ENCODE data around the gene DSG2. TPM values are rescaled to one million over a fixed set of nuclear protein-coding genes. Genes with fewer than 3 reads are reported as not detected.

The DSG2 gene
- total and polyA plus RNA-seq, 2 donors = 10.1 to 44.1 TPM

- no peak overlapping the region for H3K4me3 ChIP-seq (ENCODE audit: low read depth, low read length)
- H3K4me1 ChIP-seq (ENCODE audit: insufficient read depth) = peaks cover 2% of the 10 kb centered on the region
- H3K36me3 ChIP-seq (ENCODE audit: insufficient read depth) = no peaks in the 10 kb centered on the region
- no peak for DNase-seq (ENCODE audit: extremely low spot score)
- no peak overlapping the region for H3K27ac ChIP-seq (ENCODE audit: low read depth)
- WGBS = 37% methylated on average over 6 of the region's 6 CpGs
Observed at GRCh38 chr18:31553800-31554199, 55.8 kb downstream of the DSG2 start.

- 68% methylated on average over 5 of the region's 5 CpGs for WGBS
- H3K27ac ChIP-seq (ENCODE audit: low read depth) = no peak overlapping the region
- no peaks in the 10 kb centered on the region for H3K36me3 ChIP-seq (ENCODE audit: insufficient read depth)
- DNase-seq (ENCODE audit: extremely low spot score) = no peak
- no peak overlapping the region for H3K4me3 ChIP-seq (ENCODE audit: low read depth, low read length)
- peaks cover 2% of the 10 kb centered on the region for H3K4me1 ChIP-seq (ENCODE audit: insufficient read depth)
Observed at GRCh38 chr18:31554776-31555175, 56.8 kb downstream of the DSG2 start.

- DNase-seq (ENCODE audit: extremely low spot score) = peak; percentile 37
- peaks cover 2% of the 10 kb centered on the region for H3K4me1 ChIP-seq (ENCODE audit: insufficient read depth)
- H3K36me3 ChIP-seq (ENCODE audit: insufficient read depth) = no peaks in the 10 kb centered on the region
- 12% methylated on average over 7 of the region's 7 CpGs for WGBS
- H3K27ac ChIP-seq (ENCODE audit: low read depth) = no peak overlapping the region
- H3K4me3 ChIP-seq (ENCODE audit: low read depth, low read length) = no peak overlapping the region
Observed at GRCh38 chr18:31555971-31556747, 58.2 kb downstream of the DSG2 start.

GRCh38 chr18:31557446-31557845 is 59.5 kb downstream of the DSG2 start:
- Histone ChIP-seq H3K4me1 (ENCODE audit: insufficient read depth) (peaks cover 2% of the 10 kb centered on the region), H3K27ac (ENCODE audit: low read depth) (no peak overlapping the region), H3K36me3 (ENCODE audit: insufficient read depth) (no peaks in the 10 kb centered on the region), H3K4me3 (ENCODE audit: low read depth, low read length) (no peak overlapping the region)
- DNase-seq (ENCODE audit: extremely low spot score) = no peak
- WGBS = 95% methylated on average over 3 of the region's 3 CpGs

GRCh38 chr18:31558567-31558966 is 60.6 kb downstream of the DSG2 start:
- H3K36me3 ChIP-seq (ENCODE audit: insufficient read depth) = no peaks in the 10 kb centered on the region

GRCh38 chr18:31562726-31563125 is 64.7 kb downstream of the DSG2 start:
- no peak overlapping the region for H3K27ac ChIP-seq (ENCODE audit: low read depth)
- H3K4me1 ChIP-seq (ENCODE audit: insufficient read depth) = no peaks in the 10 kb centered on the region
- DNase-seq (ENCODE audit: extremely low spot score) = no peak
- 51% methylated on average over 4 of the region's 4 CpGs for WGBS
- no peaks in the 10 kb centered on the region for H3K36me3 ChIP-seq (ENCODE audit: insufficient read depth)
- no peak overlapping the region for H3K4me3 ChIP-seq (ENCODE audit: low read depth, low read length)

More at GRCh38 chr18:31558567-31558966, 60.6 kb downstream of the DSG2 start:
- peaks cover 2% of the 10 kb centered on the region for H3K4me1 ChIP-seq (ENCODE audit: insufficient read depth)
- H3K27ac ChIP-seq (ENCODE audit: low read depth) = no peak overlapping the region
- 80% methylated on average over 9 of the region's 9 CpGs for WGBS
- DNase-seq (ENCODE audit: extremely low spot score) = no peak
- no peak overlapping the region for H3K4me3 ChIP-seq (ENCODE audit: low read depth, low read length)

- Histone ChIP-seq H3K4me3 (ENCODE audit: low read depth, low read length) (no peak overlapping the region), H3K4me1 (ENCODE audit: insufficient read depth) (no peaks in the 10 kb centered on the region), H3K36me3 (ENCODE audit: insufficient read depth) (no peaks in the 10 kb centered on the region), H3K27ac (ENCODE audit: low read depth) (no peak overlapping the region)
- 0% methylated on average over 1 of the region's 1 CpG for WGBS
- DNase-seq (ENCODE audit: extremely low spot score) = no peak
Observed at GRCh38 chr18:31563778-31564177, 65.8 kb downstream of the DSG2 start.

- WGBS = 88% methylated on average over 2 of the region's 2 CpGs
- no peak overlapping the region for H3K4me3 ChIP-seq (ENCODE audit: low read depth, low read length)
- H3K27ac ChIP-seq (ENCODE audit: low read depth) = no peak overlapping the region
- no peaks in the 10 kb centered on the region for H3K36me3 ChIP-seq (ENCODE audit: insufficient read depth)
- H3K4me1 ChIP-seq (ENCODE audit: insufficient read depth) = no peaks in the 10 kb centered on the region
- DNase-seq (ENCODE audit: extremely low spot score) = no peak
Observed at GRCh38 chr18:31565345-31565744, 67.4 kb downstream of the DSG2 start.

GRCh38 chr18:31565782-31566512 is 68.0 kb downstream of the DSG2 start:
- no peak for DNase-seq (ENCODE audit: extremely low spot score)
- no peak overlapping the region for H3K4me3 ChIP-seq (ENCODE audit: low read depth, low read length)
- no peak overlapping the region for H3K27ac ChIP-seq (ENCODE audit: low read depth)
- H3K4me1 ChIP-seq (ENCODE audit: insufficient read depth) = no peaks in the 10 kb centered on the region
- 80% methylated on average over 10 of the region's 10 CpGs for WGBS
- H3K36me3 ChIP-seq (ENCODE audit: insufficient read depth) = no peaks in the 10 kb centered on the region

- Histone ChIP-seq H3K27ac (ENCODE audit: low read depth) (no peak overlapping the region), H3K36me3 (ENCODE audit: insufficient read depth) (no peaks in the 10 kb centered on the region), H3K4me3 (ENCODE audit: low read depth, low read length) (no peak overlapping the region), H3K4me1 (ENCODE audit: insufficient read depth) (no peaks in the 10 kb centered on the region)
- DNase-seq (ENCODE audit: extremely low spot score) = no peak
- 63% methylated on average over 4 of the region's 4 CpGs for WGBS
Observed at GRCh38 chr18:31566576-31567306, 68.8 kb downstream of the DSG2 start.

- H3K4me3 ChIP-seq (ENCODE audit: low read depth, low read length) = no peak overlapping the region
- H3K27ac ChIP-seq (ENCODE audit: low read depth) = no peak overlapping the region
- 79% methylated on average over 9 of the region's 9 CpGs for WGBS
- peaks cover 1% of the 10 kb centered on the region for H3K4me1 ChIP-seq (ENCODE audit: insufficient read depth)
- no peak for DNase-seq (ENCODE audit: extremely low spot score)
- H3K36me3 ChIP-seq (ENCODE audit: insufficient read depth) = no peaks in the 10 kb centered on the region
Observed at GRCh38 chr18:31572368-31572767, 74.4 kb downstream of the DSG2 start.

- 93% methylated on average over 3 of the region's 3 CpGs for WGBS
- no peaks in the 10 kb centered on the region for H3K36me3 ChIP-seq (ENCODE audit: insufficient read depth)
Observed at GRCh38 chr18:31573051-31573450, 75.1 kb downstream of the DSG2 start.

GRCh38 chr18:31574359-31574758 is 76.4 kb downstream of the DSG2 start:
- Histone ChIP-seq H3K4me3 (ENCODE audit: low read depth, low read length) (no peak overlapping the region), H3K4me1 (ENCODE audit: insufficient read depth) (peaks cover 1% of the 10 kb centered on the region), H3K27ac (ENCODE audit: low read depth) (no peak overlapping the region), H3K36me3 (ENCODE audit: insufficient read depth) (no peaks in the 10 kb centered on the region)
- DNase-seq (ENCODE audit: extremely low spot score) = no peak
- WGBS = 42% methylated on average over 1 of the region's 1 CpG

More at GRCh38 chr18:31573051-31573450, 75.1 kb downstream of the DSG2 start:
- Histone ChIP-seq H3K4me1 (ENCODE audit: insufficient read depth) (peaks cover 1% of the 10 kb centered on the region), H3K4me3 (ENCODE audit: low read depth, low read length) (no peak overlapping the region), H3K27ac (ENCODE audit: low read depth) (no peak overlapping the region)
- DNase-seq (ENCODE audit: extremely low spot score) = no peak
